NOMO-1 treated with dmso at 0.1 percent for 144 hours (cell line): ENCODE measurements around the gene PTGER1.

ENCODE experiments used
- DNase-seq: peaks from one replicate; lab custom pipeline; 2025; ENCODE audit not compliant: unreplicated experiment; lab: John Stamatoyannopoulos, UW

Gene PTGER1

DNA sequence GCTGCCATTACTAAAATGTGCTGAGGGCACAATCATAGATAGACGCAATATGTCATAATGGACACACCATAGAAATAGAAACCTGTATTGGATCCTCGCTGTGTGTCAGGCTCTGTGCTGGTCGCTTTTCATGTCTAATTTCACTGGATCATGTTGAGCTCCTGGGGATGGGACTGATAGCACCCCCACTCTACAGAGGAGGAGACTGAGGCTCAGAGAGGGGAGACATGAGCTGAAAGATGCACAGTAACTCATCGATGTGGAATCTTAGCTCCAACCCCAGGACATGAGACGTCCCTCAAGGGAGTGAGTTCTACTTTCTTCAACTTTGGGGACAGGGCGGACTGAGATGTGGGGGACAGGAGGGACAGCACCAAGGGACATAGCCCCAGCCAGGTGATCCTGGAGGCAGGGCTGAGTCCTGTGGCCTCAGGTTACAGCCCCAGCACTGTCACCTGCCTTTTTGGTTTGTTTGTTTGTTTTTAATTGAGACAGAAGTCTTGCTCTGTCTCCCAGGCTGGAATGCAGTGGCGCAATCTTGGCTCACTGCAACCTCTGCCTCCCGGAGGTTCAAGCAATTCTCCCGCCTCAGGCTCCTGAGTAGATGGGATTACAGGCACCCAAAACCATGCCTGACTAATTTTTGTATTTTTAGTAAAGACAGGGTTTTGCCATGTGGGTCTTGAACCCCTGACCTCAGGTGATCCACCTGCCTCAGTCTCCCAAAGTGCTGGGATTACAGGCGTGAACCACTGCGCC lies 27.4 kb upstream of the PTGER1 start:
- no peak for DNase-seq

DNA sequence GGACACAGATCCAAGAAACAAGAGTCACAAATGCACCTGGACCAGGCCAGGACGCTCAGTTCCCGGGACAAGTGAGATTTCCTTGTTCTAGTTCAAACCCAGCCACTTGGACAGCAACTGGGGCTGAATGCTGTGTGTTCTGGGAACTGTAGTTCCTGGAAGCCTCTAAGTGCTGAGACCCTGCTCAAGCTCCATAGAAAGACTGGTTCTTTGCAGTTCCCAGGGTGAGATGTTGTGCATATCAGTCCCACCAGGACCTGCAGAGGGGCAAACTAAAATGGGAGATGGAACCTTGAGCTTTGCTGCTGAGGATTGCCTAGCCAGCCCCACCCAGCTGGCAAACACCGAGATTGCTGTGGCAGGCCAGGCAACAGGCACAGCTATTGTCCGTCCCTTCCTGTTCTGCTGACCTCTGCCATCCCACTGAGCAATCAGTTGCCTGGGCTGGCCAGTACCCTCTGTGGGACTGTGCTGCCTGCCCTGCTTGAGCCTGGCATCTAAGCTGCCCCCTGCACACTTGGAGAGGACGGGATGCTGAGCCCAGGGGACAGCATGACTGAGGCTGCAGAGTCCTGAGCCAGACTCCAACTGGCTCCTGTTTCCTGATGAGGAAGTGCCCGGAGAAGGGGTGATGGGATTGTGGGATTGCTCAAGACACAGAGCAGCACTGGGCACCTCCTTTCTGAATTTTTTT lies 22.2 kb upstream of the PTGER1 start:
- DNase-seq, result no peak

GRCh38 chr19:14496834-14497227 lies 21.7 kb upstream of the PTGER1 start:
- no peak for DNase-seq

DNA sequence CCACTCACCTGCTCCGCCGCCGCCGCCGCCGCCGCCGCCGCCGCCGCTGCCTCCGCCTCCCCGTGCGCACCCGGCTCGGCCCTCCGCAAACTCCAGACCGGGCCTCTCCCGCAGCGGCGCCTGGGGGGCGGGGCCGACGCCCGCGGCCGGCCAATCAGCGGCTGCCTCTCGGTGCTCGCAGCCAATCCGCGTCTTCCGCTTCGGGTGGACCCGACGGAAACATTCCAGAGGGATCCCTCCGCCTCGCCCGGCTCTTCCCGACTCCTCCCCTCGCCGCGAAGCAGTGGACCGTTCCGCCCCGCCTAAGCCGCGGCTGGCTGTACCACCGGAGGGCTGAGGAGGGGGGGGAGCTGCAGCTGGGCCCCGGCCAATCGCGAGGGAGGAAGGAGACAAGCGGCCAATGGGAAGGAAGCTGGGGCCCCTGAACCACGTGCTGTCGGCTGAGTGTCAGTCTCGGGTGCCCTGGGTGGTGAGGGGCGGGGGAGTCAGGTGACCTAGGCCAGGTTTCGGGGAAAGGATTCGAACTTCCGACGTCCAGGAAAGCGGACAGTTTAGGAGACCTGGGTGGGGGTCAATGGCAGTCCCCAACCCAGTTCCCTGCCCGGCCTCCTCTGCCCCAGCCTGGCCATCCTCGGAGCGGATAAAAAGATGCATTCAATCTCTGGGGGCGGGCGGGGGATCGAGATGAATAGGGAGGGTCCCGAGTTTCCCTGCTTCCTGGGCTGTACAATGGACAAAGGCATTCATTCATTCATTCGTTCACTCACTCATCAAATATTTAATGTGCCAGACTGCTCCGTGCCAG lies 21.1 kb upstream of the PTGER1 start, which contains the start of gene GIPC1:
Gene GIPC1, minus strand, starts transcription at position 99 of the 805 bp plus-strand sequence. CDS start 13,151 bp downstream, outside the sequence.
- DNase-seq, result peak; percentile 90

DNA sequence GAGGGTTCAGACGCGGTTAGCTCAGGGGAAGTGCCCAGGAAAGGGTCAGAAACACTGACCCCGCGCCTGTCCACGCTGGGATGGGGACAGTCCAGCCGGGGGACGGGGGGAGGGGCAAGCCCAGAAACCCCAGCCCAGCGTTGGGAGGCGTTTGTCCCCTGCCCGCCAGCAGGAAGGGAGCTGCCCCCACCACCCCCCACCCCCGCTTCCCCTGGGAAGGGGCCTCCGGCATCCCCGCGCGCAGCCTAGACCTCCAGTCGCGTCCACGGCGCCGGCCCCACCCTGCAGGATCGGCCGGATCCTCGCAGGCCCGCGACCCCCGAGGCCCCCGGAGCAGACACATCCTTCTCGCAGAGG lies 20.5 kb upstream of the PTGER1 start:
- DNase-seq, result no peak

DNA sequence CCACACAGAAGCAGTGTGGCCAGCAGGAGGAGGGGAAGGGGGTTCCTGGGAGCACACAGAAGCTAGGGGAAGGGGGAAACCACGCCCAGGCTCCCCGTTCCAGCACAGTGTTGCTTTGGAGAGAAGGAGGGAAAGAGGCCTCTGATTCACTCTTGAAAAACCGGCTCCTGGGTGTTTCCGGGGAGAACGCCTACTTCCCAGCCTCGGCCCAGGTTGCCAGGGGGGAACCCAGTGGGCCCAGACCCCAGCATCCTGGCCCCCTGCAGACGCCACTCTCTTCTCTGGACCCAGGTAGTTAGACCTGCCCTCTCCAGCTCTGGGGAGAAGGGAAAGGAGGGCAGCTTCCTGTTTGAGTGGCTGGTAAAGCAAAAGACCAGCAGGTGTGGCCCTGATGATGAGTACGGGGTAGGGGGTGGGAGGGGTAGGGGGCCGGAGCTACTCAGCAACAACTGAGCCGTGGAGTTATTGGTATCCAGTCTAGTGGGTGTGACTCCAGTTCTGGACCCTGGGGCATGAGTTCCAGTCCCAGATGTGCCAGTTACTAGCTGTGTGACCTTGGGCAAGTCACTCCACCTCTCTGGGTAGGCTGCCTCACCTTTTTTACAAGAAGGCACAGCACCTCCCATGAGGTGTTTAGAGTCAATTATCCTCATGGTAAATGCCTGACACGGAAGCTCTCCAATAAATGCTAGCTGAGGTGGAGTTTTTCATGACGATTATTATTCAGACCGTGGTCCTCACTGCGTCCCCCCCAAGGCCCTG lies 19.9 kb upstream of the PTGER1 start:
- no peak for DNase-seq

DNA sequence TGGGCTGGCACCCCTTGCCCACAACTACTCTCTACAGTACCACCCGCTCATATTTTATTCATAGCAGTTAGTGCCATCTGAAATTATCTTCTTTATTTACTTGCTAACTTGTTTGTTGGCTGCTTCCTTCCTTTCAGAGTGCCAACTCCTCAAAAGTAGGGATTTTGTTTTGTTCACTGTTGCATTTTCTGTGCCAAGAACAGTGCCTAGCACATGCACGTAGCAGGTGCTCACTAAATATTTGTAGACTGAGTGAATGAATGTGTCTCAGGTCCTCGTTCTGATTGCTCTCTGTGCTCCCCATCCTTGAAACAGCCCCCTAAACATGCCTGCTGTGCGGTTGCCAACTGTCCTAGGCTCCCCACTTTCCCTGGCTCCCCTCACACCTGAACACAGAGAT lies 19.3 kb upstream of the PTGER1 start:
- no peak for DNase-seq

- no peak for DNase-seq
These were observed 17.7 kb upstream of the PTGER1 start for GRCh38 chr19:14492756-14493337.

DNA sequence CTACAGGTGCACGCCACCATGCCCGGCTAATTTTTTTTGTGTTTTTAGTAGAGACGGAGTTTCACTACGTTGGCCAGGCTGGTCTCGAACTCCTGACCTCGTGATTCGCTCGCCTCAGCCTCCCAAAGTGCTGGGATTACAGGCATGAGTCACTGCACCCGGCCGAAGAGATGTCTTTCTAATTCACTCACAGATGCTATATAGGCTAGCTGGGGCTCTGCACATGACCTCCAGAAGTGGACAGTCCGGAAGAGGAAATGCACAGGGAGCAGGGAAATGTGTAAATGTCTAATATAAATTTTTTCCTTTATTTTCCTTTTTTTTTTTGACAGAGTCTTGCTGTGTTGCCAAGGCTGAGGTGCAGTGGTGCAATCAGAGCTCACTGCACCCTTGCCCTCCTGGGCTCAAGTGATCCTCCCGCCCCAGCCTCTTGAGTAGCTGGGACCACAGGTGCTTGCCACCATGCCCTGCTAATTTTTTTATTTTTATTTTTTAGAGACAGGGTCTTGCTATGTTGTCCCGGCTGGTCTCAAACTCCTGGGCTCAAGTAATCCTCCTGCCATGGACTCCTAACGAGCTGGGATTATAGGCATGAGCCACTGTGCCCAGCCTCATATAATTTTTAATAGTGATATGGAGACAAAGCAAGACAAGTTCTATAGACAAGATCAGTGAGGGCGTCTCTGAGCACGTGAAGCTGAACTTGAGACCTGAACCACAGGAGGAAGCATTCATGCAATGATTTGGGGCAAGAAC lies 12.4 kb upstream of the PTGER1 start:
- no peak for DNase-seq

GRCh38 chr19:14482172-14482941 lies 7.2 kb upstream of the PTGER1 start:
- no peak for DNase-seq

- DNase-seq, result no peak
These were observed 5.5 kb upstream of the PTGER1 start for GRCh38 chr19:14480700-14481079.

DNA sequence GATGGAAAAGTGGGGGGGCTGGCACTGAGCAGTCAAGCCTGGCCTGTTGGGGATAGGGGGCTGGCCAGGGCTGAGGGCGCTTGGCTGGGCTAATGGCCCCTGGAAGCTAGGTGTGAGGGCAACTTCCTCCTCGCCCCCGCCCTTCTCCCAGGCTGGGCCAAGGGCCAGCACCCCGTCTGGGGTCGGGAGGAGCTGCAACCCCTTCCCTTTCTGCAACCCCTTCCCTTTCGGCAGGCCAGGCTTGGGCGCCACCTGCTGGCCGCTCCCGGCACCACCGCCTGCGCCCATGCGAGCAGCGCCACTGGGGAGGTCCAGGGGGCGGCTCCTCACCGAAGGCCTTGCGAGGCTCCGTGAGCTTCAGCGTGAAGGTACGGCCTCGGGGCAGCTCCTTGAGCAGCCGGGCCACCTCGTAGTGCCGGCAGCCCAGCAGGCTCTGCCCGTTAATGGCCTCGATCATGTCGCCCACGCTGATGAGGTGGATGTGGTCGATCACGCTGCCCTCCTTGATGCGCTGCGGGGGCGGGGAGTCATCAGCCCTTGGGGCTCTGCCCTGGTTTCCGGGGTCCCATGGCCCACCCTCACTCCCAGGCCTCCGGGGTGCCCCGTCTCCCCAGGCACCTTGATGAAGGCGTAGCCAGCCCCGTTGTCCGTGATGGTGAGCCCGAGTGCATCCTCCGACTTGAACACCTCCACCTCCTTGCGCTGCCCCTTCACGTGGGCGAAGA lies 5.0 kb upstream of the PTGER1 start:
- DNase-seq, result no peak

DNA sequence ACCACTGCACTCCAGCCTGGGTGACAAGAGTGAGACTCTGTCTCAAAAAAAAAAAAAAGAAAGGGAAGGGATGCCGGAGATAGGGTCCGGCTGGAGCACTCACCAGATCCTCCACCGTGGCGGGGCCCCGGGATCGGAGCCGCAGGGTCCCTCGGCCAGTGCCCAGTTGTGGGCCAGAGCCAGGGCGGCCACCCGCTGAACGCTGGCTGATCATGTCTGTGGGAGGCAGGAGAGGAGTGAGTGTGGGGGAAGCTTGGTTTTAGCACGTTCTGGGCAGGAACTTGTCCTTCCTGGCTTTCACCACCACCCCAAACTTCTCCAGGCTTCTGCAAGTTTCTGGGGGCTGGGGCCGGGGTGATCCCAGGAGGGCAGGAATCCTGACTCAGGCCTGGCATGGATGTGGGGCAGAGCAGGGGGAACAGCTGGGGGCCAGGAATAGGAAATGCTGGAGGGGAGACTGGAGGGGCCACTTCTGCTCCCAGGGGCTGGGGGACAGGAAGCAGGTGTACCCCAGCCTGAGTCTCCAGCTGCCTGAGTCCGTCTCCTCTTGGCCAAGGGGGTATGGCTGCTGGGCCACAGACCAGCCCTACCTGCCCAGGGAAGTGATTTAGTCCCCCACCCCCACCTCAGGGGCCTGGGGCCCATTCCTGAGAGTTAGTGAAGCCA lies 4.3 kb upstream of the PTGER1 start:
- no peak for DNase-seq

DNA sequence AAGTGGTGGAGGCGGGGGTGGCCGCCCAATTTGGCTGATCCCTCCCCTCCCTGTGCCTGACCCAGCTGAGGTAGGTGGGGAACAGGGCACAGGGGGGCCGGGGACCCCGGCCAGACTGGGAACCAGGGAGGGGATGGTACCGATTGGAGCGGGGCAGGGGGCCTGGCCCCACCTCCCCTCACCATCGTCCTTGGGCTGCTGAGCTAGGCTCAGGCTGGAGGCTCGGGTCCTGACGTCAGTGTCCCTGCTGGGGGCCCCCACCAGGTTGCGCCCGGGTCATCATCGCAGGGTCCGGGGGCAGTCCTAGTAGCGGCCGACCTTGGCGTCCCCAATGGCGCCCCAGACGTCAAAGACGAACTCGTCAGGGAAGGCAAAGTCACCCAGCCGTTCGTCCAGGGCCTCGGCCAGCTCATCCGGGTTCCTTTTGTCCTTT lies 3.0 kb upstream of the PTGER1 start:
- DNase-seq, result no peak

GRCh38 chr19:14477418-14478112 lies 2.4 kb upstream of the PTGER1 start:
- DNase-seq, result no peak

- DNase-seq, result peak; percentile 41
These were observed 1.7 kb upstream of the PTGER1 start for GRCh38 chr19:14476673-14477401.

GRCh38 chr19:14476327-14476672 lies 1.1 kb upstream of the PTGER1 start:
- DNase-seq, result no peak
